ENCODE measurements around the gene ZDHHC11.

ZDHHC11 gene

DNA sequence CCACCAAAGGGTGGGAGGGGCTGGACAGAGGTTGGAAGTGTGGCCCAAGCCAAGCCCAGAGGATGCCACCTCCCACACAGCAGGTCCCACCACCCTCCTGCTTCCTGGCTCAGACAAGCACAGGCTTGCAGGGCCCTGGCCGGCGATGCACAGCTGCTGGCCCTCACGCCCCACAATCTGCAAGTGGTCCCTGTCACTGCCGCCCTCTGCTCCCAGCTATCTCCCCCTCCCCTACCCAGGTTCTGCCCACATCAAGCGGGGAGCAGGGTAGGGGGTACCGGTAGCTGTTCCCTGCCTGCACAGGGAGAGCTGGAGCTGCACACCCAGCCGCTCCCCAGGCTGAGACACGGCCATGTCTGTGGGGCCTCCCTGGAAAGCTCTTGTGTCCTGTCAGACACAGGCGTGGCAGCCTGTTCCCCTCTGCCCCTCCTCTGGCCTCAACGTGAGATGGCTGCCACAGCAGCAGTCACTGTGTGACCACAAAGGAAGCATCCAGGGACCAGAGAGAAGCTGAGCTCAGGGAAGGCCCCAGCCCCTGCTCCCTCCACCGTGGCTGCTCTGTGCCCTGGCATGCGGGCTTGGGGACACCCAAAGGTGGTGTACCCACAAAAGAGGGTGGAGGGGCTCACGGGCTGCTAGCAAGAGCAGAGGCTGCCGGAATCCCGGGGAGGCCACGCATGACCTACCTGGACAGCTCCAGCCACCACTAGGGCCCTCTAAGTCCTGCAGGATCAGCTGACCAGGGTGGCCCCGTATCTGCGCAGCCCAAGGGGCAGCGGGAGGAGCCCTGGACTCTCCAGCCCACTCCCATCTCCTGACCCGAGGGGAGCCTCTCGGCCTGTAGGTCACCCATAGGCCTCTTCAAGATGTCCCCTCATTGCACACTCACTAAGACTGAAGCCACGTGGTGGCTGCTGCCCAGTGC, 10.9 kb upstream of the ZDHHC11 start:
- Histone ChIP-seq H3K27ac (replicated peaks) (no peak overlapping the region), H3K27me3 (ENCODE audit: insufficient read depth, poor library complexity, severe bottlenecking) (no peaks in the 10 kb centered on the region), H3K4me3 (replicated peaks; ENCODE audit: insufficient read depth, low read length) (no peak overlapping the region)
- TF ChIP-seq, protein P1, sequence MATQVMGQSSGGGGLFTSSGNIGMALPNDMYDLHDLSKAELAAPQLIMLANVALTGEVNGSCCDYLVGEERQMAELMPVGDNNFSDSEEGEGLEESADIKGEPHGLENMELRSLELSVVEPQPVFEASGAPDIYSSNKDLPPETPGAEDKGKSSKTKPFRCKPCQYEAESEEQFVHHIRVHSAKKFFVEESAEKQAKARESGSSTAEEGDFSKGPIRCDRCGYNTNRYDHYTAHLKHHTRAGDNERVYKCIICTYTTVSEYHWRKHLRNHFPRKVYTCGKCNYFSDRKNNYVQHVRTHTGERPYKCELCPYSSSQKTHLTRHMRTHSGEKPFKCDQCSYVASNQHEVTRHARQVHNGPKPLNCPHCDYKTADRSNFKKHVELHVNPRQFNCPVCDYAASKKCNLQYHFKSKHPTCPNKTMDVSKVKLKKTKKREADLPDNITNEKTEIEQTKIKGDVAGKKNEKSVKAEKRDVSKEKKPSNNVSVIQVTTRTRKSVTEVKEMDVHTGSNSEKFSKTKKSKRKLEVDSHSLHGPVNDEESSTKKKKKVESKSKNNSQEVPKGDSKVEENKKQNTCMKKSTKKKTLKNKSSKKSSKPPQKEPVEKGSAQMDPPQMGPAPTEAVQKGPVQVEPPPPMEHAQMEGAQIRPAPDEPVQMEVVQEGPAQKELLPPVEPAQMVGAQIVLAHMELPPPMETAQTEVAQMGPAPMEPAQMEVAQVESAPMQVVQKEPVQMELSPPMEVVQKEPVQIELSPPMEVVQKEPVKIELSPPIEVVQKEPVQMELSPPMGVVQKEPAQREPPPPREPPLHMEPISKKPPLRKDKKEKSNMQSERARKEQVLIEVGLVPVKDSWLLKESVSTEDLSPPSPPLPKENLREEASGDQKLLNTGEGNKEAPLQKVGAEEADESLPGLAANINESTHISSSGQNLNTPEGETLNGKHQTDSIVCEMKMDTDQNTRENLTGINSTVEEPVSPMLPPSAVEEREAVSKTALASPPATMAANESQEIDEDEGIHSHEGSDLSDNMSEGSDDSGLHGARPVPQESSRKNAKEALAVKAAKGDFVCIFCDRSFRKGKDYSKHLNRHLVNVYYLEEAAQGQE (IDR thresholded peaks at IDR 0.05; ENCODE audit: insufficient replicate concordance, low read depth): no peak
- TF ChIP-seq GABPA (IDR thresholded peaks at IDR 0.05; ENCODE audit: low read depth): no peak
- TF ChIP-seq POLR2AphosphoS5 (IDR thresholded peaks at IDR 0.05; ENCODE audit: low read depth): 0 out of 2 replicates have a peak, but pooled peaks have one; percentile 25
- no peak for DNase-seq (ENCODE audit: low read depth in 1 of 2, low spot score in 1 of 2)

DNA sequence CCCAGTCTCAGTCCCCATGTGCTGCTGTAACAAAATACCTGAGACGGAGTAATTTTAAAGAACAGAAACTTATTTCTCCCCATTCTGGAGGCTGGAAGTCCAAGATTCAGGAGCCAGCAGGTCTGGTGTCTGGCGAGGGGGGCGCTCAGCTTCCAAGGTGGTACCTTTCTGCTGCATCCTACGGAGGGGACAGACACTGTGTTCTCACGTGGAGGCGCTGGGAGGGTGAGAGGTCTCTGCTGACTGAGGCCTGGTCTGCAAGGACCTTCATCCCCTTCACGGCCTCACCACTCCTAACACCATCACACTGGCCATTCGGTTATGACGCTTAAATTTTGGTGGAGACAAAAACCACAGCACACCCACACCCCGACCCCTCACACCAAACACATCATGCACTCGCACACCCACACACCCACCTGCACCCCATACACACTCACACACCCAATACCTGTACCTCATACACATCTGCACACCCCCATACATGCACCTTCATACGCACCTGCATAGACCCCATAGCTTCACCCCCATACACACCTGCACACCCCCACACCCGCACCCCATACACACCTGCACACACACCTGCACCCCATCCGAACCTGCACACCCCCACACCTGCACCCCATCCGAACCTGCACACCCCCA, 9.8 kb upstream of the ZDHHC11 start:
- H3K27ac ChIP-seq (replicated peaks): no peak overlapping the region
- no peaks in the 10 kb centered on the region for H3K27me3 ChIP-seq (ENCODE audit: insufficient read depth, poor library complexity, severe bottlenecking)
- H3K4me3 ChIP-seq (replicated peaks; ENCODE audit: insufficient read depth, low read length): no peak overlapping the region
- TF ChIP-seq, protein P2, sequence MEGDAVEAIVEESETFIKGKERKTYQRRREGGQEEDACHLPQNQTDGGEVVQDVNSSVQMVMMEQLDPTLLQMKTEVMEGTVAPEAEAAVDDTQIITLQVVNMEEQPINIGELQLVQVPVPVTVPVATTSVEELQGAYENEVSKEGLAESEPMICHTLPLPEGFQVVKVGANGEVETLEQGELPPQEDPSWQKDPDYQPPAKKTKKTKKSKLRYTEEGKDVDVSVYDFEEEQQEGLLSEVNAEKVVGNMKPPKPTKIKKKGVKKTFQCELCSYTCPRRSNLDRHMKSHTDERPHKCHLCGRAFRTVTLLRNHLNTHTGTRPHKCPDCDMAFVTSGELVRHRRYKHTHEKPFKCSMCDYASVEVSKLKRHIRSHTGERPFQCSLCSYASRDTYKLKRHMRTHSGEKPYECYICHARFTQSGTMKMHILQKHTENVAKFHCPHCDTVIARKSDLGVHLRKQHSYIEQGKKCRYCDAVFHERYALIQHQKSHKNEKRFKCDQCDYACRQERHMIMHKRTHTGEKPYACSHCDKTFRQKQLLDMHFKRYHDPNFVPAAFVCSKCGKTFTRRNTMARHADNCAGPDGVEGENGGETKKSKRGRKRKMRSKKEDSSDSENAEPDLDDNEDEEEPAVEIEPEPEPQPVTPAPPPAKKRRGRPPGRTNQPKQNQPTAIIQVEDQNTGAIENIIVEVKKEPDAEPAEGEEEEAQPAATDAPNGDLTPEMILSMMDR (IDR thresholded peaks at IDR 0.05; ENCODE audit: insufficient read depth, low read length): no peak
- DNase-seq (ENCODE audit: low read depth in 1 of 2, low spot score in 1 of 2): no peak

DNA sequence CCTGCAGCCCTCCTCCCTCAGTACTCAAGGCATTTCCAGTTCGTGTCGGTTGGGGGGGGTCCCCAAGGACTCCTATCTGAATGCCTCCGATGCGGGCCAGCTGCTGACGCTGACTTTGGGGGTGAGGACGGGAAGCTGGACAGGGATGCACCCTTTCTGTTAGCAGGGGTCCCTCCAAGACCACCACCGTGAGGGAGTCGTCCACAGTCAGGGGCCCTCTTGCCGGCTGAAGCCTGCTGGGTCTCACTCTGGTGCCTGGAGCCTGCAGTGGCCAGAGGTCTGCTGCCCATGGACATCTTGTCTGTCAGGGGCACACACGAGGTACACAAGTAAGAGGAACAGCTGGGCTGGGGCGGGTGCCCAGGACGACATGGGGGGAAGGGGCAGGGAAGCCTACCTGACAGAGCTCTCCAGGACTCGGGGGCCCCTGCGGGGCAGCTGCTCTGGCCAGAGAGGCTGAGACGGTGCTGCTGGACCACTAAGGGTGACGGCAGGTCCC, 9.1 kb upstream of the ZDHHC11 start:
- TF ChIP-seq, protein P2 (IDR thresholded peaks at IDR 0.05; ENCODE audit: insufficient read depth, low read length): no peak
- TF ChIP-seq SPI1 (IDR thresholded peaks at IDR 0.05; ENCODE audit: borderline replicate concordance, low read depth) (no peak), POLR2AphosphoS5 (IDR thresholded peaks at IDR 0.05; ENCODE audit: low read depth) (no peak), GABPA (IDR thresholded peaks at IDR 0.05; ENCODE audit: low read depth) (no peak)
- TF ChIP-seq, protein P1 (IDR thresholded peaks at IDR 0.05; ENCODE audit: insufficient replicate concordance, low read depth): no peak
- no peaks in the 10 kb centered on the region for H3K27me3 ChIP-seq (ENCODE audit: insufficient read depth, poor library complexity, severe bottlenecking)
- no peak for DNase-seq (ENCODE audit: low read depth in 1 of 2, low spot score in 1 of 2)
- H3K27ac ChIP-seq (replicated peaks): no peak overlapping the region
- H3K4me3 ChIP-seq (replicated peaks; ENCODE audit: insufficient read depth, low read length): no peak overlapping the region

DNA sequence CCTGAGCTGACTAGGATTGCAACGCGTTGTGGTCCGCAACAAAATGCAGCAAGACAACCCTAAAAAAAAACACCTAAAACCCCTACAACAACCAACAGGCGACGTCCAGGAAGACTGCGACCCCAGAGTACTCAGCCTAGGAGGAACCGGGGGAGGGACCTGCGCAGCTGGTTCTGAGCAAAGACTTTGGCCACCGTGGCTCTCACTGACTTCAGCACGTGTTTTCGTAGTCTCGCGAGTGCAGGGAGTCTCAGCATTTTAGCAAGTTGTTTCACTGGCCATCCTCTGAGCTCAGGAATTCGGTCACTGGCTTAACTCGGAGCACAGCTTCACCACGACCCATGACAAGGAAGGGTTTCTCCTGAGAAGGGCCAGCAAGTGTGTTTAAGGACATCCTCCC, 8.6 kb upstream of the ZDHHC11 start:
- Histone ChIP-seq H3K27me3 (ENCODE audit: insufficient read depth, poor library complexity, severe bottlenecking) (no peaks in the 10 kb centered on the region), H3K27ac (replicated peaks) (no peak overlapping the region), H3K4me3 (replicated peaks; ENCODE audit: insufficient read depth, low read length) (no peak overlapping the region)
- DNase-seq (ENCODE audit: low read depth in 1 of 2, low spot score in 1 of 2): no peak
- TF ChIP-seq SPI1 (IDR thresholded peaks at IDR 0.05; ENCODE audit: borderline replicate concordance, low read depth): no peak
- TF ChIP-seq GABPA (IDR thresholded peaks at IDR 0.05; ENCODE audit: low read depth): no peak
